Activated gamma-delta T cell (primary cell): ENCODE results near the gene CAMK2B.

ENCODE experiments used
- DNase-seq: peaks from one replicate; lab custom pipeline; 2025; lab: John Stamatoyannopoulos, UW

Gene CAMK2B

DNA sequence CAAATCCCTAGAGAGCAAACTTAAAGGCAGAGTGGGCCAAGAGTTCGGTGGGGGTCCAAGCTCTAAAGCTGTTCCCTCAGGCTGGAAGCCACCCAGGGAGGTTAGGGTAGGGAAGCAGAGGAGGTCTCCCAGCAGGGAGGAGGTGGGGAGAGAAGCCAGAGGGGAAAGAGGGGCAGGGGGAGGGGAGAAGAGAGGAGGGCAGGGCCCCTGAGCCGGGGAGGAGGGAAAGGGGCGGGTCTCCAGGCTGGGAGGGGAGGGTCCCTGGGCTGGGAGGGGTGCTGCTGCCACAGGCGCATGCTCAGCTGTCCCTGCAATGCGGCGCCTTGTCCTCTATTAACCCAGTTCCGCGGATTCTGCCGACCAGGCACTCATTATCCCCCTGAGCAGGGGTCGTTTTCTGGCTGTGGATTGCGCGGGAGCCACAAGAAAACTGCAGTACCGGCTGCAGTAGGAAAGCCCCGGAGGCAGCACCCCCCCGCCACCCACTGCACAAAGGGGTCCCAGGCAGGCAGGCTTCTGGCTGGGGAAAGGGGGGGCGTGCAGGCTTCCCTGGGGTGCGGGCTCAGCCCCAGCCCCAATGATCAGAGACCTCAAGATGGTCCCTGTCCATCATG is 49.3 kb downstream of the CAMK2B start:
- DNase-seq = no peak

DNA sequence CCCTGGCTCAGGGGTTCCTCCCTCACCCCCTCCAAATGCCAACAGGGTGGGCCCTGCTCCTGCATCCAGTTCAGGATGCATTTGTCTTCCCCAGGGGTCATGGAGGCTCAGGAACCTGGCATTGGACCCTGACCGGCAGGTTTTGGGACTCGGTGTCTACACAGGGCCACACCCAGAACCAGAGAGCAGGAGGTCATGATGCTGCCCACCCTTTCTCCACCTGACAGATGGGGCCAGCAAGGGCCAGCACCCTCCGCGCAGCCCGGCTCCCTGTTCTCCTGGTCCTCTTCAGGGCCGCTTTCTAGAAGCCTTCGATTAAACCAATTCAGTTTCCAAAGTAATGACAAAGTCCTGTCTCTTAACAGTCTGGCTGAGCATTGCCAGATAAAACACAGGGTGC is 50.2 kb downstream of the CAMK2B start:
- DNase-seq = no peak

DNA sequence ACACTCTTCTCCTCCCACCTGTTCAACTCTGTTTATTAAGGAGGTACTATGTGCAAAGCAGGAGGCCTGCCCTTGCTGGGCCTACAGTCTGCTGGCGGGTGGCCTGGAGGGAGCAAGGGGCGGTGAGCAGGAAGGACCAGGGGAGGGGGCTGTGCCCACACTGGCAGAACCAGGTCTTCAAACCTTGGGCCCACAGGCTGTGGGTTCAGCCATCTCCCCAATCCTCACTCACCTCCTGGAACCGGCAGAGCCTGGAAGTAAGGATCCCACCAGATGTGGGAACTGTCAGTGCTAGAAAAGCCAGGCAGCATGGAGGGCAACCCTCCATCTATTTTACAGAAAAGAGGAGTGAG is 50.8 kb downstream of the CAMK2B start:
- no peak for DNase-seq

DNA sequence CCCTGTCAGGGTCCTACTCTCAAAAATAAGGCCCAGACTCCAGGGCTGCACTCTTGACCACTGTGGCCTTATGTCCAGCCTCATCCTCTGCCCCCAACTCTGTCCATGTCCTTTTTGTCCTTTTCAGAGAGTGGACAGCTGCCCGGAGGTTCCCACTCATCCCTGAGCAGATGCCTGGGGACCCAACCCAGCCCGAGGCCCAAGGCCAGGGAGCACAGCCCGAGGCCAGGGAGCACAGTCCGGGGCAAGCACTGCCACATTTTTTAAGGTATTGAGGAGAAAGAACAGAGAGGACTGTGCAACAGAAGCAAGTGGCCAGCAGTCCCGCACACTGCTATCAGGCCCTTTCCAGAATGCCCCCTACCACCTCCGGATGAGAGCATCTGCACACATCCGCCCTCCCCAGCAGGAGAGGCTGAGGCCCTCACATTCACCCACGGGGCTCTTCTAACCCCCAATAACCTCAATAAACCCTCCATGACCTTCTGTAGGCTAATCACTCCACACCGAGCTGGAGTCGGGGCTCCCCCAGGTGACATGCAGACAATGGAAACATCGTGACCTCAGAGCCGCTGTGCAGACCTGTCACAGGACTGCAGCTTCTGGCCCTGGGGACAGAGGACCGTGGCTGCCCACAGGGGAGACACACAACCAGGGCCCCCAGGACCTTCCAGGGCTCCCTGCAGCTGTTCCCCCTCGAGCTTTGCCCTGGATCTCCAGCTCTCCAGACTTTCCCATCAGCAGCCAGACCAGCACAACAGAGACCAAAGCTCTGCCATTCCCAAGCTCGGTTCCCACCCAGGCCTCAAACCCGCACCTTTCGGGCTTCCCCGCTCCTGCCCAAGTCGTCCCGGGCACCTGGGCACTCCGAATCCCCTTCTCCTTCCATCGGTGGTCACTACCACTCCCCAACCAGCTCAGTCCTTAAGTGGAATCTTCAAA is 51.4 kb downstream of the CAMK2B start:
- no peak for DNase-seq

DNA sequence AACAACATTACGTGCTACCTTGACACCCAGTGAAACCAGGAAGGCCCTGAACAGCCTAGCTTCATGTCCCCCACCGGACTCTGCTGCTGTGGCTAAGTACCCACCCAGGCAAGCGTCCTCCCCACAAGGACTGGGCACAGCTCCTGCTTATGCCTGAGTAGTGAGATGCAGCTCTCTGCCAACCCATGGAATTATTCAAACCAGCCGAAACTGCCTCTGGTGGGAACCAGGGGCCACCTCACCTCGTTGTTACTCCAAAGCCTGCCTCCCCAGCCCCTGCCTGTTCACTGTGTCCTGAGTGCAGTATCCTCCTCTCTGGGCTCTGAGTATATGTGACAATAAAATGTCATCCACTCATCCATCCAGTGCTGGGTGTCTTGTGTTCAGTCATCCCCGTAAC is 52.4 kb downstream of the CAMK2B start:
- DNase-seq = no peak

DNA sequence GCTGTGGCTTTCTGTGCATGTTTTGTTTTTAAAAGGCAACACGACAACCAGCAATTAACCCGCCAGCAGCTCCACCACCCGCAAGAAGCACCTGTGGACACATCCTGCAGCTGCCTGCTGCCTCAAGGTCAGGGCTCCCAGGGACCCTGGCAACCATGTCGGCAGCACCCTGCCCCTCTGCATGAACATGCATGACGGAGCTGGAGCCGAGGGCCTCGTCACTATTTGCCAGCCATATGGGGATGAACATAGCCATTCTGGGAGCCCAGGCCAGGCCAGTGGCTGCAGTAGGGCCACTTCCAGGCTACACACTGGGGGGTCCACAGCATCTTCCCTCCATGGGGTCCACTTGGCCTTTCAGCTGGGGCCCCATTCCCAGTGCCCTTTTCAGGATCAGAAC is 52.9 kb downstream of the CAMK2B start:
- no peak for DNase-seq

DNA sequence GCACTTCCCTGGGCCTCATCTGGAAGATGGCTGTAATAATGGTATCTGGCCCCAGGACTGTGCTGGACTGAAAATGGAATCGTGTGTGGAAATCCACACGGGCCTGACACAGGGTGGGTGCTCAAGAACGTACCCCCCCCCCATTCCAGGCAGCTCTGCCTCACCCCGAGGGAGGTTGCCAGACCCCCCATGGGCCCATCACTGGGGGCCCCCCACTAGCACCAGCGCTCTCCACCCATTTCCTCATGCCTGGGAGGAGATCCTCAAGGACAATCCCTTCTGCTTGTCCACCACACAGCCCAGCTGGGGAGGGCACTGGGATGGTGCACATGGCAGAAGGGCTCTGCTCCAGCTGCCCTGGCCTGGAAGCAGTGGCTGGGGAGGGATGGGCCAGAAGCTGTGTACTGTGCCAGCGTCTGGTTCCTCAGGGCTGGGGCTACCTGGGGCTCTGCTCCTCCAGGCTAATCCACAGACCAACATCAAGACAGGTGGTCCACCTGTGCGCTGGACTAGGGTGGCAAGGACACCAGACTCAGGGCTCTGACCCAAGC is 55.4 kb downstream of the CAMK2B start:
- no peak for DNase-seq

DNA sequence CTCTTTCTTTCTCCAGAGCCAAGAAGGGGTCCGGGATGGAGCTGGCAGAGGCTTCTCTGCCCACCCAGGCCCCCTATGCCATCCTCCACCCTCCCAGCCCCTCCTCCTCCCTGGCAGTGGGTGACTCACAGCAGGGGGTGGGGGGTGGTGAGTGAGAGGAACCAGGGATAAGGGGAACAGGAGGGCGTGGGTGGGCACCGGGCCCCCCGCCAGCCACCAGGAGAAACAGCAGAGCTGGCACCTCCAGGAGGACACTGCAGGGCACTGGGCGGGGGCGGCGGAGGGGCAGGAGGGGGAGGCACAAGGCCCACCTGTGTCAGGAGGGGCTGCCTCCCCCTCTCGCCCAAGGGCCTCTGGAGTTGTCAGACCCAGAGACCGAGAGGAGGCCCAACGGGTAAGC is 56.0 kb downstream of the CAMK2B start:
- no peak for DNase-seq

DNA sequence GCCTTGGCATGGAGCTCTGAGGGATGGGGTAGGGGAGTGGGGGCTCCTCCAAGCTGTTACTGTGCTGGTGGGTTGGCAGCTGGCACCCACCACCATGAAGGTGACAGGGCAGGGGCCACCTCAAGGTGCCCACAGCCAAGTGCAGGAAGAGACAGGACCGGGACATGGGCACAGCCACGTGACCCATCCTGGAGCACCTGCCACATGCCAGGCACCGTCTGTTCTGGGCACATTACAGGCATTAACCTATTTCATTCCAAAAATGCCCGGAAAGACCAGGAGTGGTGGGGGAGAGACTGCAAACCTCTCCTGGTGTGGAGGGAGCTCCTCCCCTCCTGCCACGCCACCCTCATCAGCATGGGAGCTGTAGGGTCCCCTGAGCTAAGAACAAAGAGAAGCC is 56.7 kb downstream of the CAMK2B start:
- DNase-seq = no peak

DNA sequence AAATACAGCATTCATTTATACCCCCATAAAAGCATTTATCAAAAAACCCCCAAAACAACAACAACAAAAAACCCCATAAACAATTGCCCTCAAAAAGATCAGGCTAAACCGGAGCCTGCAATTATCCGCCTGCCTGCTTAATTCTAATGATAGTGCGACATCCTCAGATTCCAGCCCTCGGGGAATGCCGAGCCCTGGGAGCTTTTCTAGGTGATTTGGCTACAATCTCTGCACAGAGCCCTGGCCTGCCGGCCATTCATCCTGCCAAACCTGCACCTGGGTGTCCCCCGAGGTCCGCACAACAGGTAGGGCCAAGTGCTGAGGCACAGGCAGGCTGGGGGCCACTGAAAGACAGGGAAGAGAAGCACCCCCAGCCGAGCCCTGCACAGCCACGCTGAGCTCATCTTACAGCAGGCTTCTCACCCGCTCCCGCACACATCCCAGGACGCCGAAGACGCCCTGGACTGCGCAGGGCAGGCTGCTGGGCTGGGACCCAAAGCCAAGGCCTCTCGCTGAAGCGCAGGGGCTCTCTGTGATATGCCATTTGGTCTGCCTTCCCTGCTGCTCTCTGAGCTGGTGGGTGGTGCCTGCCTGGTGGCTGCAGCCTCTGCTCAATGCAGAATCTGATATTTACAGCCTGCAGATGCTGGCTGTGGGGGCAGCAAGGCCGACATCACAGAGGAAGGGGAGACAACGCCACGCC is 57.5 kb downstream of the CAMK2B start:
- no peak for DNase-seq

DNA sequence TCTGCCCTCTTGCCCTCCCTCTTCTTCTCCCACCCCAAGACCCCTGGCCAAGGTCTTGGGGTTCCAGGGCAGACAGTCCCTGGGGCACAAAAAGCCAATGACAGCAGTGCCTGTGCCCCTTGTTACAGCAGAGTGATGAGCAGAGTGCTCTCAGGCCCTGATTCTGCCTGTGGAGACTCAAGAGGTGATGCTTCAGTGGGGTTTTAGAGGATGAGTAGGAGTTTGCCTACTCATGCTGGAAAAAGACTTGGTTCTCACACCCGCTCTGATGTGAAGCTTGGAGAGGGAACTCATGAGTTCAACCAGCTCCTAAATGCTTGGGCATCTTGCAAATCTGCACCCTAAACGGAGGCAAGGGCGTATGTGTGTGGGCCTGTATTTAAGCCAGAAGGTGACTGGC is 58.2 kb downstream of the CAMK2B start:
- no peak for DNase-seq

DNA sequence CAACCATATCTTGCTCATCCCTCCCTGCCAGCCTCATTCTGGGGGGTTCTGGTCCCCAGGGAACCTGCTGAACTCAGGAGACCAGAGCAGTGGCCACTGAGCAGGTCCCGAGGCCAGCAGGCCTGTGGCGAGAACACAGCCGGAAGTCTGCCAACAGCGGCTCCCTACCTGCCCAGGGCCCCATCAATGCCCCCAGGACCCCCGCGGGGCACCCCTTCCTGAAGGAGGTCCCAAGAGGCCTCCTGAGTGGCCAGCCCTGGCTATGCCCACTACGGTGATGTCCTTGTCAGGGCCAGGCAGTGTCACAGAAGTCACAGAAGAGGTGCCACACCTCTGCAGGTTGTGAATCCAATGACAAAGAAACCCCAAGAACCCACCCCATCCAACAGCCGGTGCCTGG is 58.9 kb downstream of the CAMK2B start:
- DNase-seq = no peak

DNA sequence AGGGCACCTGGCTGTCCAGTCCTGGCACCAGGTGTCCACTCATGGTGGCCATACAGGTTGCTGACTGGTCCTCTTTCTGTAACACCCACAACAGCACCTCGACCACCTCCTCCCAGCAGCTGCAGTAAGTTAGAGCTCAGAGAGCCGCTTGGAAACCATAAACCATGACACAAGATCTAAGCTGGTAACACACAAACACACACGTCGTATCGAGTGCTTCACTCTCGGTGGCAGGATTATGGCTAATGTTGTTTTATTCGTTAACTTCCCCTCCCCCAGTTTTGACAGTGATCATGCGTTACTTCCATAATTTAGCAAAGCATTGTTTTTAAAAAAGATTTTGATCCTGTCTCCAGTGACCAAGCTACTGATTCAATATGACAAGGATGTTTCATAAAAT is 59.7 kb downstream of the CAMK2B start:
- no peak for DNase-seq

DNA sequence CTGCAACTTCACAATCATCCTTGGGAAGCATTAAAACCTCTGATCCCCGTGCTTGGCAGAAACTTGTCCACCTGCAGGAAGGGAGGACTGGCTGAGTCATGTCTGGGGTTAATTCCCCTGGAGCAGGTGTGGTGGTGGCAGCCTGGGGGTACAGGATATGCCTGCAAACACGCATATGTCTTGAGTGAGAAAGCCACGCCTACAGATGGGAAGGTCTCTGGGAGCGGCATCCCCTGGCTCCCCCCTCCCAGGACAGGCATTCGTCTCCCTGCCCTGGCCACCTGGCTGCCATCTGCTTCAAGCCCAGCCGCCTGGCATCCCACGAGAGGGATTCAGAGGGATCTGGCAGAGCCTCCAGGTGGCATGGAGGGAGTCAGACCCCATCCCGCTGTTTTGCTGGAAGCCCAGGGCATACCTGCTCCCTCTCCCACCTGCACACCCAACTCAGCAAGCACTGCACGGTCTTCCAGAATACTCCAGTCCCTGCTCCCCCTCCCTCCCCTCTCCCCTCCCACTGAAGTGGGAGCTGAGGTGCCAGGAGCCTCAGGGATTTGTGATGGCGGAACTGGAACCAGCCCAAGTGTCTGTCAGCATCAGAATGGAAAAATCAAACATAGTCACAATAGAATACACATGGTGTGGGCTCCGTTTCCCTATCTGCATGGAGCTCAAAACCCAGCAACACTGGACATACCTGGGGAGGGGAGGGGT is 61.0 kb downstream of the CAMK2B start:
- DNase-seq = no peak

DNA sequence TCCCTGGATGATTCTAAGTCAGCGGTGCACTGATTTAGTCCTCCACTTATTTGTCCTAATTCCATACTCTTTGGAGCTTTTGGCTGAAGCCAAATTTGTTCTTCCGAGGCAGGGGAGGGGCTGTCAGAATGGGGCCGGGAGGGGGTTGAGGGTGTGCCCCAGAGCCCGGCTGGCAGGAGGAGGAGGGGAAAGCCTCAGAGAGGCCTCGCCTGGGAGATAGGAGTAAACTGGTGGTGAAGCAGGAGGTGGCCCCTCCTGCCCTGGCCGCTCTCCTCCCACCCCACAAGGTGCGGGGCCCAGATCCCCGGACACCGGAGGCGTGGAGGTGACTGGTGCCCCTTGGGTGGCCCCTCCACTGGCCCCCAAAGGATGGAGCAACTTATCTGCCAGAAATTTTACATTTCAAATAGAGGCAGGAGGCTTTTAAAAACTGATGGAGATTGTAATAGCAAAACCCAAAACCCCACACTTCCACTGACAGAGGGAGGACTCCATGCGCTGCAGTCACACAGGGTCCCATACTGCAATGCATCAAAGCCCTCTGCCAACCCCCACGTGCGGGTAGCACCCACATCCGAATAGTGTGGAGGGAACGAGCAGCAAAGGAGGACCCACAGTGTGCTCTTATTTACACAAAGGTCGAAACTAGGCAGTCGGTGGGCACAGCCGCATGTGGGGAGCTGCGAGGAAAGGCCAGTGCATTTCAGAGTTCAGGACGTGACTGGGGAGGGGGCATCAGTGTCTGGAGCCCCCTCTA is 61.9 kb downstream of the CAMK2B start:
- no peak for DNase-seq

DNA sequence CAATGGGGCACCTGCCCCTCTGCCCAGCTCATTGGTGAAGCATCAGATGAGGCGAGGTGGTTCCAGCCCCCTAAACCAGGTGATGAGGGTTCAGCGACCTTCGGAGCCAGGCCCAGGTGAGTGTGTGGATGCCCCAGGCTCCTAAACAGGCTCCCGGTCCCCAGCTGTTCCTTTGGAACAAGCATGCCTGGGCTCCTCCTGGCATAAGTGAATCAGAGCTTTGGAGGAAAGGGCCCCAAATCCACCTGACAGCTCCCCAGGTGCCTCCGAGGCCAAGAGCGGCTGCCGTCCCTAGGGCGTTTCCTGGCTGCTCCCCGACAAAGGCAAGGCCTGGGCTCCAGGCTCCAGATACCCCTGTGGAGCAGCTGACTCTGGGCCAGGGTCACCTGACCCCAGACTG is 63.4 kb downstream of the CAMK2B start:
- no peak for DNase-seq

DNA sequence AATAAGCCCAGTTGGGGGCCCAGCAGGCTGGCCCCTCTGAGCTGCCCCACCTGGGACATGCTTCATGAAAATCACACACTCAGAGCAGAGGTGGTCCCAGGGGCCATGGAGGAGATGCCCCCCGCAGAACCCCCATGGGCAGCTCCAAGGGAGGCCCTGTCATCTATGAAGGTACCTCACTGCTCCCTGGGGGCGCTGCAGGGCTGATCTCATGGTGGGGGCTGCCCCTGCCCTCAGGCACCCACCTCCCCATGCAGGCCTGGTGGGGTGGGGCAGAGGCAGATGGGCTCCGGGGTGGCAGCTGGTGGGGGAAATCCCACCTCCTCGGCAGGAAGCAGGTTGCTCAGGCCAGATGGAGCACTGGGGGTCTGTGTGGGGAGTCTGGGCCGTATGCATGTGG is 64.2 kb downstream of the CAMK2B start:
- DNase-seq = no peak

DNA sequence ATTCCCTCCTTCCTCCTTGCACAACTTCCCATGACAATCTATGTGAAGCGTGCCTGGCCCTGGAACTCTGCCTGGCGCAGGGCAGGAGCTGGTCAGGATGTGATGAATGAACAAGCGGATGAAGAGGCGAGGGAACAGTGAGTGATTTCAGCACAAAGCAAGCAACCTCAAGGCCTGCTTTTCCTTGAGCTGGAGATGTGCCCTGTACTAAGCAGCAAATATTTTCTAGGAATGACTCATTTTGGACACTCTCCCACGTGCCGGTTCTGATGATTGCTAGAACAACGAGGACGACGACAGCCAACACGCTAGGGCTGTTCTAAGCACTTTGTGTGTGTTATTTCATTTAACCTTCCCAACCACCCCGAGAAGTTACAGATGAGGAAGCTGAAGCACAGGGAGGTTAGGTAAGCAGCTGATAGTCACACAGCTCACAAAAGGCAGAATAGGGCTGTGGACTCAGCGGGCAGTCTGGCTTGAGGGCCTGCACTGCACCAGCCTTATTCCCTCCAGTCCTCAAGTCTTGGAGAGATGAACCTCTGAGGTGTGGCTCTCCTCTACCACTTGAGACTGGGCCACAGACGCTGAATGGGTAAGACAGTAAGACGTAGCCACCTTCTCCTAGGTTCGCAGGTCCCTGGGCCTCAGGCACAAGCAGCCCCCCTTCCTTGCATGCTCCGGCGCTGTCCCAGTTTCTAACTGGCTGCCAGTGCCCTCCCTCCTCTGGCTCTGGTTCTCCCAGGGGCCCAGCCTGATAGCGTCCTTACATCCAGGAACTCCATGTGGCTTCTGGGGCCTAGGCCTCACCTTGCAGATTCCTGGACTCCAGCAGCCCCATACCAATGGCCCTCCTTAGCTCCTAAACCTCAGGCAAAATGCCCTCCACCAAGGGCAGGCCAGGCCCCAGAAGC is 65.6 kb downstream of the CAMK2B start:
- no peak for DNase-seq

DNA sequence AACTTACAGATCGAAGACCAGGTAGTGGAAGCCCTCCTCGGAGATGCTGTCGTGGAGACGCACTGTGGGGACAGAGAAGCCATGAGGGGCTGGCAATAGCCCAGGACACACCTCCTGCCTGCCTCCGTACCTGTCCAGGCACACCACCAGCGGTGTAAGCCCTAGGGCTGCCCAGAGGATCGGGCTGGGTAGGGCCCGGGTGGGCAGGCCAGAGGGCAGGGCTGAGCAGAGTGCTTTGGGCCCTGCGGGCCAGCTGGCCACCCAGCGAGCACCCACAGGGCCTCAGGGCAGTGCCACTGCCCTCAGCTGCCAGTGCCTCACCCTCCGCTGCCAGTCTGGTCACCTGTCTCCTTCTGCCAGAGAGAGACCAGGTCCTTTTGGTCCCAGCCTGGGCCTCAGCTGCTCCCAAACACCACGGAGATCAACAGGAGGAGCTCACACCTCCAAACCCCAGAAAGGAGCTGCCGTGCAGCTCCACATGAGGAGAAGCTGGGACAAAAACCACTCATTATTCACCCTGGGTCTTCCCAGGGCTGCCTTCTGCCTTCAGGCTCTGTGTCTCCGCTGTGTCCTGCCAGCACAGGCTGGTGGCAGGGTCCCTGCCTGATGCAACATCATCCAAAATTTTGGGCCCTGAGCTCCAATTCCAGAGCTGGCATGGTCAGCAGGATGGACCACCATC is 66.4 kb downstream of the CAMK2B start:
- no peak for DNase-seq

DNA sequence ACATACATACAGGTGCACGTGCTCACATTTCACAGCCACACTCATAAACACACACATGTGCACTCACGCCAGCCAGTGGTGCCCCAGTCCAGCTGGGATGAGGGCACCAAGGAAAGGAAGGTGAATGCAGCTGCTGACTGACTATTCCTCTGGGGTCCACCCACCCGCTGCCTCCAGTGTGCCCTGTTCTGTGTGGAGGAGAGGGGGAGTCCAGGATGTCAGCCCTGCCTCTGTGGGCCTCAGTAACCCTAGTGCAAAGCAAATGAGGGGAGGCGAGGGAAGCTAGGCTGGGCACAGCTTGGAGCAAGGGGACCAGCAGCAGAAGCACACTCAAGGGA is 67.0 kb downstream of the CAMK2B start:
- no peak for DNase-seq
